ENCODE results near the gene L1CAM. TPM values are rescaled to one million over a fixed set of nuclear protein-coding genes. Genes with fewer than 3 reads are reported as not detected.

Gene L1CAM
- total and polyA plus RNA-seq, 2 of the 8 experiments (the other 6 are each of a cell fraction or from before 2014, with no cell fraction given): 11.0 to 43.0 TPM

DNA sequence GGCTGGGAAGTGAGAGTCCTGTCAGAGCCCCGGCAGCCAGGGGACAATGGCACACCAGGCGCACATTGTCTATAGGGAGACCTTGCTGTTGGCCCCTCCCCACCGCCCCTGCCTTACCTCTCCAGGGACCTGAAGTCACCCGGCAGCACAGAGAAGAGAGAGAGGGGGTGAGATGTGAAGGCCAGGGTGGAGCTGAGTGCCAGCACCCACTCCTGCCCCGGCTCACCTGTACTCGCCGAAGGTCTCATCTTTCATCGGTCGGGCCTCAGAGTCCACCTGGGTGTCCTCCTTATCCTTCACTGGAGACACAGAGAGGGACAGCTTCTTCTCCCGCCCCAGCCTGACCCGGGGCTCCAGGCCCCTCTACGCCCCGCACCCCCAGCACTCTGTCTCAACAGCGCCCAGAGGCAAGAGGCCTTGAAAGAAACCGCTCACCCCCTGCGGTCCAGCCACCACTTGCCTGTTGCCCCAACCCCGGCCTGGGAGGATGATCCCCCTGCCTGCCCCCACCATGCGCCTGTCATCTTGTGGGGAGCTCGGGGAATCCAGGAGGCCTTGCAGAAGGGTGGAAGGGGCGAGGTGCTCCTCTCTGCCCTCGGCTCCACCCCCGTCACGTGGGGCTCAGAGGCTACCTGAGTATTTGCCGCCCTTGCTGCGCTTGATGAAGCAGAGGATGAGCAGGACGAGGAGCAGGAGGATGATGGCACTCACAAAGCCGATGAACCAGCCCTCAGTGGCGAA lies 22.6 kb downstream of the L1CAM start:
- no peak for TF ChIP-seq RBBP5 (IDR thresholded peaks at IDR 0.05; ENCODE audit: borderline replicate concordance, low read depth, low read length)
- TF ChIP-seq, protein P1, sequence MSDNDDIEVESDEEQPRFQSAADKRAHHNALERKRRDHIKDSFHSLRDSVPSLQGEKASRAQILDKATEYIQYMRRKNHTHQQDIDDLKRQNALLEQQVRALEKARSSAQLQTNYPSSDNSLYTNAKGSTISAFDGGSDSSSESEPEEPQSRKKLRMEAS (IDR thresholded peaks at IDR 0.05): 0 out of 2 replicates have a peak, but pooled peaks have one; percentile 16
- TF ChIP-seq, protein P2, sequence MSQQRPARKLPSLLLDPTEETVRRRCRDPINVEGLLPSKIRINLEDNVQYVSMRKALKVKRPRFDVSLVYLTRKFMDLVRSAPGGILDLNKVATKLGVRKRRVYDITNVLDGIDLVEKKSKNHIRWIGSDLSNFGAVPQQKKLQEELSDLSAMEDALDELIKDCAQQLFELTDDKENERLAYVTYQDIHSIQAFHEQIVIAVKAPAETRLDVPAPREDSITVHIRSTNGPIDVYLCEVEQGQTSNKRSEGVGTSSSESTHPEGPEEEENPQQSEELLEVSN (IDR thresholded peaks at IDR 0.05): peak; percentile 58; the same call in 1 of the 2 replicates
- no peak overlapping the region for H2AK5ac ChIP-seq (ENCODE audit: low read depth, low read length)
- no peaks in the 10 kb centered on the region for H4K20me1 ChIP-seq (replicated peaks in 1 of 2; ENCODE audit: control insufficient read depth in 1 of 2, insufficient read depth in 2 of 2, low read length in 2 of 2)
- H3K9me3 ChIP-seq (ENCODE audit: insufficient read depth in 2 of 2, low read depth in 1 of 2, low read length in 1 of 2): no peaks in the 10 kb centered on the region
- H3K9ac ChIP-seq (replicated peaks in 1 of 4; ENCODE audit: extremely low read depth in 1 of 4, low read depth in 3 of 4, low read length in 3 of 4): no peak overlapping the region
- no peak overlapping the region for H3K4me3 ChIP-seq (ENCODE audit: extremely low read depth in 1 of 4, insufficient read depth in 2 of 4, low read depth in 3 of 4, low read length in 4 of 4)
- no peak overlapping the region; the same call in 1 of the 2 replicates for H3K18ac ChIP-seq (ENCODE audit: extremely low read depth, low read length)
- H2BK12ac ChIP-seq (ENCODE audit: low read depth, low read length): no peak overlapping the region
- 69% methylated on average over 13 of the region's 28 CpGs; no CpG with 5 or more reads in 1 of the 2 experiments for WGBS, 2 experiments (ENCODE audit: extremely low coverage in 1 of 2, insufficient coverage in 1 of 2, insufficient read length in 1 of 2, insufficient replicate concordance in 2 of 2, low coverage in 1 of 2, low lambda C conversion rate in 2 of 2, missing lambda C conversion rate in 1 of 2)
- no peak overlapping the region for H3K14ac ChIP-seq (ENCODE audit: insufficient read length)
- no peak overlapping the region for H4K5ac ChIP-seq (ENCODE audit: insufficient read length, low read depth, low read length)
- H3K4ac ChIP-seq (replicated peaks; ENCODE audit: insufficient read length, low read depth, low read length): no peak overlapping the region
- no peaks in the 10 kb centered on the region for H3K23me2 ChIP-seq (ENCODE audit: low read depth, low read length)
- H3K79me1 ChIP-seq (ENCODE audit: low read depth, low read length): no peaks in the 10 kb centered on the region
- H2AFZ ChIP-seq (ENCODE audit: low read length): no peak overlapping the region
- no peak overlapping the region for H2BK20ac ChIP-seq (ENCODE audit: low read length)
- H3K56ac ChIP-seq (replicated peaks; ENCODE audit: insufficient read length, low read depth, low read length): no peak overlapping the region
- H3K27ac ChIP-seq (ENCODE audit: low read depth, low read length): no peak overlapping the region
- DNase-seq (ENCODE audit: low read depth in 1 of 2, low spot score in 2 of 2): no peak
- H3K23ac ChIP-seq (ENCODE audit: insufficient read length): no peak overlapping the region
- H3K79me2 ChIP-seq (ENCODE audit: control insufficient read depth in 1 of 2, insufficient read depth in 2 of 2, low read length in 2 of 2): no peaks in the 10 kb centered on the region
- H2BK15ac ChIP-seq (ENCODE audit: low read length): no peak overlapping the region
- H3K4me2 ChIP-seq (ENCODE audit: insufficient read depth in 1 of 2, low read depth in 2 of 2, low read length in 2 of 2): 0 out of 4 replicates have a peak overlapping the region, but pooled peaks of 1 of the 2 experiments have one; percentile 14
- no peaks in the 10 kb centered on the region for H3K27me3 ChIP-seq (replicated peaks in 1 of 4; ENCODE audit: control insufficient read depth in 3 of 4, extremely low read depth in 1 of 4, insufficient read depth in 3 of 4, low read length in 3 of 4)
- H4K8ac ChIP-seq (ENCODE audit: extremely low read depth, insufficient read depth, low read length): no peak overlapping the region
- peaks cover 0 to 16% (median 0%) of the 10 kb centered on the region in 4 experiments; a peak in 3 of 7 replicates for H3K4me1 ChIP-seq (replicated peaks in 1 of 4; ENCODE audit: control insufficient read depth in 3 of 4, insufficient read depth in 4 of 4, low read length in 3 of 4)
- H2BK5ac ChIP-seq (ENCODE audit: low read depth, low read length): no peak overlapping the region
- no peak for FAIRE-seq
- no peak overlapping the region for H4K91ac ChIP-seq (replicated peaks; ENCODE audit: insufficient read length, low read length)
- ChIA-PET POLR2A (ENCODE audit: partially characterized antibody) (interaction anchor here (0.8 to 1.4 kb wide), 6 partner anchors 10 to 58 kb away, joined by 3 to 4 read pairs (median 3); no protein-coding TSS in a partner anchor), CTCF (ENCODE audit: partially characterized antibody) (interaction anchor here (0.6 to 1.7 kb wide), 4 partner anchors 8 to 103 kb away, joined by 3 to 4 read pairs (median 3); no protein-coding TSS in a partner anchor)
- H2BK120ac ChIP-seq (replicated peaks; ENCODE audit: low read depth, low read length): no peak overlapping the region
- H3K36me3 ChIP-seq (ENCODE audit: control insufficient read depth in 2 of 4, insufficient read depth in 4 of 4, low read length in 3 of 4): peaks cover 0 to 11% (median under 1%) of the 10 kb centered on the region in 4 experiments; a peak in 1 of 8 replicates
